ENCODE results near the gene PPP1R36.
A peak's percentile ranks its signal among the peaks of the same experiment; 100 is the strongest.
"Not testable (repeated sequence)": the region's sequence is repeated elsewhere in the genome, so short reads cannot be mapped to it uniquely, and the experiment has no call there.

Gene PPP1R36

DNA sequence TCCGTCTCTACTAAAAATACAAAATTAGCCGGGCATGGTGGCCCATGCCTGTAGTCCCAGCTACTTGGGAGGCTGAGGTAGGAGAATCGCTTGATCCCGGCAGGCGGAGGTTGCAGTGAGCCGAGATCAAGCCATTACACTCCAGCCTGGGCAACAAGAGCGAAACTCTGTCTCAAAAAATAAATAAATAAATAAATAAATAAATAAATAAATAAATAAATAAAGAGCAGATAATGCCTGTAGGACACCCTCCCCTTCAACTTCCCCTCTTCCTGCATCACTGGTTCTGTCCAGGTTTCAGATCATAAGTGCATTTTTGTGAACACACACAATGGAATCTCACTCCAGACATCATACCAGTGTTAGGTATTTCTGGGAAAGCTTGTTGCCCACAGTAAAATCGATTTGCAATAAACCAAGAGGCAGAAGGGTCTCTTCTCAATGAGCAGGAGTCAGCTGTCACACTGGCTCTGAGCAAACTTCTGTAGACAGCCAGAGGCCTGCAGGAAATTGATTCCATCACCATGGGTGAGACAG lies 68.2 kb downstream of the PPP1R36 start:
- DNase-seq, result not testable (repeated sequence)

GRCh38 chr14:64620910-64621309 lies 71.1 kb downstream of the PPP1R36 start:
- no peak for DNase-seq

DNA sequence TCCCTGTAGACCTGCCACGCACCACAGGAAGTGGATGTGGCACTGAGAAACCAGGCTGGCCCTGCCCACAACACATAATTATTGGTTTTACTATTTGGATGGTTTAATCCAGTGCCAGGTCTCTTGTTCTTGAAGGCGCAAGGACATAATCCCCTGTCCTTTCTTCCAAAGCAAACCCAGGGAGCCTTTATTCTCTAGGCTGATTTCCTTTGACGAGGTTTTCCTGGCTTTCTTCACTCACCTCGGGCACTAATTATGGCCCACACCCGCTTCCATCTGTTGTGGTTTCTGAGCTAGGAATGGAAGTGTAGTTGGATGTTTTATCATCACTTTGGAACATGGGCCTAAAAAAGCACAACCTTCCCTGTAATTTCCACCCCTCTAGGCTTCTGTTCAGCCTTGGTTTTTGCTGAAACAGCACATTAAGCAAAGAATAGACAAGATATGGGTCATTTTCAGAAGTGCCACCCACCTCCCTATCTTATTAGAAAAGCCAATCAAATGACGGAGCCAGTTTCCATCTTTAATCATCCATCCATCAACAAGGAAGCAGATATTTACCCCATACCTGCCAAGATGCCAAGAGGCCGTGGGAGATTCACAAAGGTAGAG lies 73.9 kb downstream of the PPP1R36 start:
- no peak for DNase-seq

DNA sequence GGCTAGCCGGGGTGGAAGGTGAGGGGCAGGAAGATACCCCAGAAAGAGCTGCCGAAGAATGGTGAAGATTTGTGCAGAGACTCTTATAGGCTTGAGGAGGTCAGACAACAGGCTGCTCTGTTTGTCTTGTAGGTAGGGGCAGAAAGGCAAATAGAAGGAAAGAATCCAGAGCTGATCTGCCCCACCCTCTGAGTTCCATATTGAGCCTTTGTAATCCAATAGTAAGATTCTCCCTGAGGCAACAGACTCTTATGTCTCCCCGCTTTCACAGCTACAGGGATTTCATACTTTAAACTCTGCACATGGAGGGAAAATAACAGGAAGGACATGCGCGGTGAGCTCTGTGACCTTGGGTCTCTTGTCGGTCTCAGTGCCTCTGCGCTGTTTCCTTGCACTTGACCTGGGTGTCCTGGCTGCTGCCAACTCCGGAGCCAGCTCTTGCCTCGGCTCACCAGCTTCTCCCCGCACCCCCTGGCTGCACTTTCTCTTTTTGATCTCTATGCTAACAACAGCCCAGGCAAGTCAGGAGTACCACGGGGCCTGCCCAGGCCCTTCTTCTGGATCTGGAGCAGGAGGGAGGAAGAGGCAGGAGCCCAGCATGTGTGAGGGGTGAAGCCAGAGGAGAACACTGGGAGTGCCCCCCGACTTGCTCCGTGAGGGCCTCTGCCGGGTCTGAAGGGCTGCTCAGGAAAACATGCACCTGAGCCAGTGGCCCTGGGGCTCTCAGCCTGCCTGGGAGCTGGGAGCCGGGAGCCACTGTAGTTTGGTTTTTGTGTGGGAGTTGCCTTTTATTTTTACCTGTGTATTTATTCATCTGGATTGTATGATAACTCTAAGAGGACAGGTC lies 75.8 kb downstream of the PPP1R36 start:
- no peak for DNase-seq

GRCh38 chr14:64628940-64629408 lies 79.2 kb downstream of the PPP1R36 start:
- DNase-seq, result no peak

DNA sequence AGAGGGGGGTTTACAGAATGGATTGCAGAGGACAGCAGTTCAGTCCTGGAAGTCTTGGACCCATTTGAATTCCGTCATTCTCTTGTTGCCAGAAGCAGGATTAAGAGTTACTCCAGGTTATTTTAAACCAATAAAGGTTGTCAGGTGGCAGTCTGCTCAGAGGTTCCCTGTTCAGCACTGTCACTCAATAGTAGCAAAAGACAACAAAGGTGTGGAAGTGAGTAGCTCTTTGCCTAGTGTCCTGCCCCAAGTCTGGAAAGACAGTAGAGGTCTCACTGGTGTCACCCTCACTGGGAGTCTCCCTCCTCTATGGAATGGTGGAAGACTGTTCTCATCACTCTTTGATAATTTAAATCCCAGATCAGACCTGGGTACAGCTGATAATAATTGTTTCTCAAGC lies 81.0 kb downstream of the PPP1R36 start:
- DNase-seq, result no peak

DNA sequence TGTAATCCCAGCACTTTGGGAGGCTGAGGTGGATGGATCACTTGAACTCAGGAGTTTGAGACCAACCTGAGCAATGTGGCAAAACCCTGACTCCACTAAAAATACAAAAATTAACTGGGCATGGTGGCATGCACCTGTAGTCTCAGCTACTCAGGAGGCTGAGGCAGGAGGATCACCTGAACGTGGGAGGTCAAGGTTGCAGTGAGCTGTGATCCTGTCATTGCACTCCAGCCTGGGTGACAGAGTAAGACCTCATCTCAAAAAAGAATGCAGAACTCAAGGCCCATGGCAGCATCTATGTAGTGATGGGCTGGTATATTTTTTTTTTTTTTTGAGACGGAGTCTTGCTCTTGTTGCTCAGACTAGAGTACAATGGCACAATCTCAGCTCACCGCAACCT lies 81.5 kb downstream of the PPP1R36 start:
- DNase-seq, result not testable (repeated sequence)

DNA sequence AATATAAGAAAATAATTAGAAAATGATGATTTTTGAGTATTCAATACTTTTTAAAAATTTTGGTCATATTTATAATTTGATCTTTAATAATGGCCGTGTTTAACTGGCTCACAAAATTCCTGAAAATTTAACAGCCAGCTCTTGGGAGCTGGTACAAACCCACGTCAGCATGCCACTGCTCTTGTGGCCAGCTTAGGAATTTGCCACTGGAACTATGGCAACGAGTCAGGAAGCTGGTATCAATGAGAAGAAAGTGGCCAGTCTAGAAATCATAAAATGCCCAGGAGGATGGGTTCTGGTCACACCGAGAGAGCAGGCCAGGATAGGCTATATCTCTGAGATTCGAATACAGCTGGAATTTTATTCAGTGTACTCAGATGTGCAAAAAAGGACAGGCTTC lies 82.3 kb downstream of the PPP1R36 start:
- DNase-seq, result no peak

GRCh38 chr14:64634558-64634957 lies 84.8 kb downstream of the PPP1R36 start:
- no peak for DNase-seq

DNA sequence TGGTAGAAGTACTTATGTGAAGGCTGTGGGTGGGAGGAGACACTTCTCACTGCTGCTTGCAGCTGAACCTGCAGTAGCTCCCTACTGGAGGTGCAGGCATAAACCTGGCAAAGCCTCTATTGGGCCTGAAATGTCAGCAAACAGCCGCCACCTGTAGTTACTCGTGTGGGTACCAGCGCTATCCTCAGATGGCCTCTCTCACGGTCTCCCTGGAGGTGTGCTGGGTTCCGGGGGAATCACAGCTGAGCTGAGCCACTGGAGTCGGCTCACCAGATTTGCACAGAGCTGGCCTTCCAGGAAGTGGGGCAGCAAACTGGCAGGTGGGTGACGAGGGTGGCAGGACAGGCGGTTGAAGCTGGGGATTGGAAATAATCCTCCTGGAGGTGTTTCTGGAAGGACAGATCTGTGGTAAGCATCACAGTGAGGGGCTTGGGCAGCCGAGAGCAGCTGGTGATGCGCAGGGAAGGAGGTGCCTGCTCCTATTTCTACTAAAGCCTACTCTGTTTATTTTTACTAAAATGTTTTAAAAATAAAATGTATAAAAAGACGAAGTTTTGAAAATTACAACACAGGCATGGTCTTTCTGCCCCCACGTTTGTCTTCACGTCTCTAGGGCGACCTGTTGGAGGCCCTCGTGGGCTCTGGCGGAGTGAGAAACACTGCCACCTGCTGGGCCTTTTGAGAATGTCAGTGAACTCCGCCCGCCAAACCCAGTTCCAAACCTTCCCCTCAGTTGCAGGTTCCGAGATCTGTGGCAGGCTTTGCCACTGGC lies 86.6 kb downstream of the PPP1R36 start:
- DNase-seq, result peak; percentile 63

DNA sequence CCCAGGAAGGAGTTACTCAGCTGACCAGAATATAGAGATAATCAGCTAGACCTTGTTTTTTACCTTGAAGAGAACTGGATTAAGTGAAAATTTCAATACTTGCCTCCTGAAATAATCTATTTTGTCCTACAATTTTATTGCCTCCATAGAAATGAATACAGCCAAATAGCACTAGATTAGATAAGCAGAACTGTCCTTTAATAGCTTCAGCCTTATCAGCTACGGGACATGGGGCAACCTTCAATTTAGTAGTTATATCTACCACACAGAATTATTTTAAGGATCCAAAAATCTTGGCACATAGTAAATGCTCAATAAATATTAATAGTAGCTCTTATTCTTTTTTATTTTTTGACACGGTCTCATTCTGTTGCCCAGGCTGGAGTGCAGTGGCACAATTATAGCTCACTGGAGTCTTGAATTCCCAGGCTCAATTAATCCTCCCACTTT lies 87.2 kb downstream of the PPP1R36 start:
- DNase-seq, result no peak

- DNase-seq, result no peak
Observed at GRCh38 chr14:64637735-64638473, 88.1 kb downstream of the PPP1R36 start.

- no peak for DNase-seq
Observed at GRCh38 chr14:64638625-64639024, 88.9 kb downstream of the PPP1R36 start.

Measured in SHP77 treated with DMSO at 0.1 percent for 48 hours (cell line).